DMS153 (cell line): ENCODE results near the gene MOGAT1.
"Not testable (repeated sequence)": the region's sequence is repeated elsewhere in the genome, so short reads cannot be mapped to it uniquely, and the experiment has no call there.

Source experiments
- DNase-seq: peaks from one replicate; lab custom pipeline; 2025; lab: John Stamatoyannopoulos, UW

MOGAT1 gene

DNA sequence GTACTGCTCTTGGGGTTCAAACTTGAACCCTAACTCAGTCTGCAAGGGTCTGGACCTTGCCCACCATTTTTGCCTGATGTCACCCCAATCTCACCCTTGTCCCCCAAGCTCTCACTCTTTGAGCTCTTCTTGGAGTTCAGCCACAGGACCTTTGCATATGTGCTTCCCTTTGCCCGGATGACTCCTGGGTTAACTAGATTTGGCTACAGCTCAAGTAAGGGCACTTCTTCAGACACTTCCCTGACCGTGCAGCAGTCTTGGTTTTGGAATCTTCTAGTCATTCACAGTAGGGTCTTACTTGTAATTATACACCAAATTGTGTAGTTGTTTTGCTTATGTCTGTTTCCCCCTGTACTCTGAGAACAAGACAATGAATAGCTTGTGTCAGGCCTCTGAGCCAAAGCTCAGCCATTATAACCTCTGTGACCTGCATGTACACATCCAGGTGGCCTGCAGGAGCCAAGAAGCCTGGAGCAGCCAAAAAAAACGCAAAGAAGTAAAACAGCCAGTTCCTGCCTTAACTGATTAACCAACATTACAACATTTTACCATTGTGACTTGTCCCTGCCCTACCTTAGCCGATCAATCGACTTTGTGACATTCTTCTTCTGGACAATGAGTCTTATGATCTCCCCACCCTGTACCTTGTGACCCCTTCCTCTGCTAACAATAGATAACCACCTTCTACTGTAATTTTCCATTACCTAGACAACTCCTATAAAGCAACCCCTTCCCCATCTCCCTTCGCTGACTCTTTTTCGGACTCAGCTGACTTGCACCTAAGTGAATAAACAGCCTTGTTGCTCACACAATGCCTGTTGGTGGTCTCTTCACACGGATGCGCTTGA lies 1.0 kb upstream of the MOGAT1 start:
- no peak for DNase-seq

- no peak for DNase-seq
Observed at GRCh38 chr2:222672068-222672401, 577 bp downstream of the MOGAT1 start.

GRCh38 chr2:222673273-222673672 lies 1.8 kb downstream of the MOGAT1 start:
- DNase-seq, result no peak

- no peak for DNase-seq
Observed at GRCh38 chr2:222673883-222674282, 2.4 kb downstream of the MOGAT1 start.

DNA sequence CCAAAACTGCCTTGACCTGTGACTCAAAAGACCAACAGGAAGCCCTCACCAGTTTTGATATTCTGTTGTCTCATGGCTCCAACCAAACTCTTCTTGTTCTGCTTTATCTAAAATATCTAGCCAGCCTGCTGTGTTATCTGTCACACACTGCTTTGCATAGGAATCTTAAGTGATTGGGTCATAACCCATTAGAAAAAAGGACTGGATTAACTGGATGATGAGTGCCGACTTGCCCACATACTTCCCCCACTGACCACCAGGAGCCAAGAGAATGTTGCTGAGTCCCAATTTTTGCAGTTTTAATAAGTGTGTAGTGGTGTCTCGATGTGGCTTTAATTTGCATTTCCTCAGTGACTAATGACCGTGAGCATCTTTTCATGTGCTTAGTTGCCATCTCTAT lies 6.5 kb downstream of the MOGAT1 start:
- no peak for DNase-seq

DNA sequence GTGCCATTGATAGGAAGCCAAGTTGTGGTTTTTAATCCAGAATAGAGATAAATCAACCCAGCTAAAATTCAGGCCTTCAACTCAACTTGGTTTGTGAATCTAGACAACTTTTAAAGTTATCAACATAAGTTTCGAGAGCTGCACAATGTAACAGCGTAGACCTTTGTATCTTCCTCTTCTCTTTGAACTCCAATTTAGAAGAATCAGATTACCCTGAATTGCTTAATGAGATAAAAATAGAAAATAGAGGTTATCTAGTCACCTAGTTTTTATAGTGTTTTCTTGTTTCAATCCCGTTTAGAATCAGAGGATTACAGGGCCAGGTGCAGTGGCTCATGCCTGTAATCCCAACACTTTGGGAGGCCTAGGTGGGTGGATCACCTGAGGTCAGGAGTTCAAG lies 12.3 kb downstream of the MOGAT1 start:
- DNase-seq, result no peak

GRCh38 chr2:222686086-222686750 lies 14.8 kb downstream of the MOGAT1 start:
- no peak for DNase-seq

GRCh38 chr2:222688917-222689316 lies 17.5 kb downstream of the MOGAT1 start:
- DNase-seq, result no peak

- no peak for DNase-seq
Observed at GRCh38 chr2:222689322-222689721, 17.9 kb downstream of the MOGAT1 start.

- DNase-seq, result peak; percentile 40
Observed at GRCh38 chr2:222690564-222691200, 19.2 kb downstream of the MOGAT1 start.

GRCh38 chr2:222693413-222693812 lies 22.0 kb downstream of the MOGAT1 start:
- not testable (repeated sequence) for DNase-seq

DNA sequence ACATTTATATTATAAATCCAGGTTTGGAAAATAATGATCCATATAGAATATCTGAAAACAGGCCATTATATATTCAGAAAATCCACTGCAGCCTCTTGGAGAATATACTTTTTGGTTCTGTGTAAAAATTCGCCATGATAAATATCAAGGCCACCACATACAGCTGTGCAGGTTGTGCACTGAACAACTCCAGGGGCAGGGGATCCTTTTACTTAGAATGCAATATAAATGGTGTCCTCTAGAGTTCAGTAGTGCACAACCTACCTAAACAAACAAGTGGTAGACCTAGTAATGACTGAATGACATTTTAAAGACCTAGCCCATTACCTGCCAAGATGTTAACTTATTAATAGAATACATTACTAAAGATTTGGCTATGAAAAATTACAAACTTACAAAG lies 22.4 kb downstream of the MOGAT1 start:
- peak; percentile 34 for DNase-seq

DNA sequence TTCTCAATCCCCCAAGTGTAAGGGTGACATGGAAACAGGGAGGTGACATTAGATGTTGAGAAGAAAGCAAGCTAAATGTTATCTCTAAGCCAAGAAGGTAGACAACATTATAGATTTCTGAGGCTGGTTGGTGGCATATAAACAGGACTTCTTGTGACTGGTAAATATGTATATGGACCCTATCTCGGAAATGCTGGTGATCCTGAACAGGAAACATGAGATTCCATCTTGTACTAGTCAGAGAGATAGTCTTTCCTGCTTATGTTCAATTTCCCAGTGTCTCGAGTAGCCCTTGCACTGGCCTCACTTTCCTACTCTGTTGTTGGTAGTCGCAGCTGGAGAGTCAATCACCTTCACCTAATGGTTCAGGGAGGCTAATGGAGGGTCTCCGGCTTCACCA lies 26.8 kb downstream of the MOGAT1 start:
- DNase-seq, result no peak

GRCh38 chr2:222701233-222701632 lies 29.8 kb downstream of the MOGAT1 start:
- no peak for DNase-seq

- DNase-seq, result no peak
Observed at GRCh38 chr2:222701721-222702131, 30.3 kb downstream of the MOGAT1 start.

- no peak for DNase-seq
Observed at GRCh38 chr2:222703091-222703490, 31.6 kb downstream of the MOGAT1 start.

GRCh38 chr2:222703886-222704285 lies 32.4 kb downstream of the MOGAT1 start:
- DNase-seq, result no peak

GRCh38 chr2:222706616-222707015 lies 35.2 kb downstream of the MOGAT1 start:
- DNase-seq, result no peak

GRCh38 chr2:222707102-222707688 lies 35.7 kb downstream of the MOGAT1 start:
- DNase-seq, result no peak

- DNase-seq, result no peak
Observed at GRCh38 chr2:222707689-222708273, 36.3 kb downstream of the MOGAT1 start.

DNA sequence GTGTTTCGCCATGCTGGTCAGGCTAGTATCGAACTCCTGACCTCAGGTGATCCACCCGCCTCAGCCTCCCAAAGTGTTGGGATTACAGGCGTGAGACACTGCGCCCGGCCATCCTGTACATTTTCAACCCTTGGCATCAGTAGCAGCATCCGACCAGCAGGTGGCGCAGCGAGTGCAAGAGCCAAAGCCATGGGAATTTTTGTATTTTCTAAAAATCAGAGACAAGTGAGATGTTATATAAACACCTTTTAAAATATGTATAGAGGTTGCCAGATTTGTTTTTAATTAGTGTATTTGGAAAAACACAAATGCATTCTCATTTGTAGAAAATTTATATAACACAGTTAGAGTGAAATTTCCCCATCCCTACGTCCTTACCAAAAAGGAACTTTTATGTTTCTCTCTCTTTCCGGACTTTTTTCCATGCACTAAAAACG lies 36.8 kb downstream of the MOGAT1 start:
- DNase-seq, result no peak

GRCh38 chr2:222709191-222709891 lies 37.9 kb downstream of the MOGAT1 start:
- DNase-seq, result no peak
